OCI-LY1 (cell line): ENCODE data around the gene COBL.

Source experiments
- H2AFZ ChIP-seq: fragments of 200-600 bp; sonication (generic), shearing (Covaris generic); 2 replicates; pipeline ENCODE4 v1.6.0; 2014; ENCODE audit warnings: antibody characterized with exemption, mild to moderate bottlenecking, low read length
- H3F3A ChIP-seq: fragments of 200-600 bp; sonication (generic), shearing (Covaris generic); 2 replicates; pipeline ENCODE4 v1.6.0; 2014; ENCODE audit warnings: mild to moderate bottlenecking, antibody characterized with exemption, low read length, moderate library complexity; ENCODE audit not compliant: insufficient read depth
- H3K27ac ChIP-seq: fragments of 200-600 bp; sonication (generic); 2 replicates; pipeline ENCODE4 v1.5.1; 2014; ENCODE audit warnings: low read length, mixed run types, mild to moderate bottlenecking, low read depth; ENCODE audit not compliant: poor library complexity, severe bottlenecking
- H3K27me3 ChIP-seq: fragments of 200-600 bp; sonication (generic); 2 replicates; pipeline ENCODE4 v1.6.0; 2014; ENCODE audit warnings: antibody characterized with exemption, mild to moderate bottlenecking, low read length, moderate library complexity; ENCODE audit not compliant: insufficient read depth
- H3K36me3 ChIP-seq: fragments of 200-600 bp; sonication (generic); 2 replicates; pipeline ENCODE4 v1.6.1; 2014; ENCODE audit warnings: mild to moderate bottlenecking, antibody characterized with exemption, low read length, moderate library complexity, mixed read lengths; ENCODE audit not compliant: insufficient read depth
- H3K4me1 ChIP-seq: fragments of 200-600 bp; sonication (generic); 2 replicates; pipeline ENCODE4 v1.5.1; 2014; ENCODE audit warnings: mild to moderate bottlenecking, low read length, moderate library complexity; ENCODE audit not compliant: insufficient read depth, severe bottlenecking
- H3K4me2 ChIP-seq: fragments of 200-600 bp; sonication (generic), shearing (Covaris generic); 2 replicates; pipeline ENCODE4 v1.6.1; 2014; ENCODE audit warnings: low read length
- H3K4me3 ChIP-seq: fragments of 200-600 bp; sonication (generic); 2 replicates; pipeline ENCODE4 v1.5.1; 2014; ENCODE audit warnings: low read length, low read depth, mild to moderate bottlenecking, mixed read lengths; ENCODE audit not compliant: poor library complexity, severe bottlenecking
- H3K79me2 ChIP-seq: fragments of 200-600 bp; shearing (Covaris generic); 2 replicates; pipeline ENCODE4 v1.6.1; 2016; ENCODE audit warnings: mixed run types, low read length, mixed read lengths; ENCODE audit not compliant: insufficient read depth
- H3K9ac ChIP-seq: fragments of 200-600 bp; sonication (generic), shearing (Covaris generic); 2 replicates; pipeline ENCODE4 v1.6.1; 2014; ENCODE audit warnings: mild to moderate bottlenecking, low read length, mixed read lengths
- H3K9me2 ChIP-seq: fragments of 200-600 bp; sonication (generic), shearing (Covaris generic); 2 replicates; pipeline ENCODE4 v1.6.1; 2014; ENCODE audit warnings: low read depth, mild to moderate bottlenecking, low read length, mixed read lengths
- H3K9me3 ChIP-seq: fragments of 200-600 bp; shearing (Covaris generic); 2 replicates; pipeline ENCODE4 v1.6.1; 2014; ENCODE audit warnings: low read length, mixed read lengths
- H4K20me1 ChIP-seq: fragments of 200-600 bp; sonication (generic), shearing (Covaris generic); 2 replicates; pipeline ENCODE4 v1.6.0; 2016; ENCODE audit warnings: mild to moderate bottlenecking, low read length; ENCODE audit not compliant: insufficient read depth
- EZH2 ChIP-seq: fragments of 200-600 bp; sonication (generic), shearing (Covaris generic); IDR thresholded peaks from 2 replicates; pipeline ENCODE4 v1.8.0; 2017; ENCODE audit warnings: borderline replicate concordance, mixed run types, mild to moderate bottlenecking, antibody characterized with exemption, low read length, moderate library complexity, mixed read lengths
- TF ChIP-seq, protein P1 (sequence below): fragments of 200-600 bp; sonication (generic), shearing (Covaris generic); IDR thresholded peaks from 2 replicates; pipeline ENCODE4 v1.5.1; 2017; ENCODE audit warnings: mild to moderate bottlenecking, antibody characterized with exemption, low read length, moderate library complexity, mixed read lengths

Gene COBL

GRCh38 chr7:51121931-51122425 is 194.6 kb downstream of the COBL start:
- no peaks in the 10 kb centered on the region for H3K36me3 ChIP-seq
- peaks cover 9% of the 10 kb centered on the region; the same call in 1 of the 2 replicates for H3K27me3 ChIP-seq
- no peak overlapping the region for H3K4me3 ChIP-seq
- no peaks in the 10 kb centered on the region for H3F3A ChIP-seq
- H3K9ac ChIP-seq, result no peak overlapping the region
- H4K20me1 ChIP-seq, result no peaks in the 10 kb centered on the region
- no peak overlapping the region for H2AFZ ChIP-seq
- H3K4me1 ChIP-seq, result no peaks in the 10 kb centered on the region
- no peak overlapping the region for H3K4me2 ChIP-seq
- no peak for TF ChIP-seq EZH2
- TF ChIP-seq, protein P1, sequence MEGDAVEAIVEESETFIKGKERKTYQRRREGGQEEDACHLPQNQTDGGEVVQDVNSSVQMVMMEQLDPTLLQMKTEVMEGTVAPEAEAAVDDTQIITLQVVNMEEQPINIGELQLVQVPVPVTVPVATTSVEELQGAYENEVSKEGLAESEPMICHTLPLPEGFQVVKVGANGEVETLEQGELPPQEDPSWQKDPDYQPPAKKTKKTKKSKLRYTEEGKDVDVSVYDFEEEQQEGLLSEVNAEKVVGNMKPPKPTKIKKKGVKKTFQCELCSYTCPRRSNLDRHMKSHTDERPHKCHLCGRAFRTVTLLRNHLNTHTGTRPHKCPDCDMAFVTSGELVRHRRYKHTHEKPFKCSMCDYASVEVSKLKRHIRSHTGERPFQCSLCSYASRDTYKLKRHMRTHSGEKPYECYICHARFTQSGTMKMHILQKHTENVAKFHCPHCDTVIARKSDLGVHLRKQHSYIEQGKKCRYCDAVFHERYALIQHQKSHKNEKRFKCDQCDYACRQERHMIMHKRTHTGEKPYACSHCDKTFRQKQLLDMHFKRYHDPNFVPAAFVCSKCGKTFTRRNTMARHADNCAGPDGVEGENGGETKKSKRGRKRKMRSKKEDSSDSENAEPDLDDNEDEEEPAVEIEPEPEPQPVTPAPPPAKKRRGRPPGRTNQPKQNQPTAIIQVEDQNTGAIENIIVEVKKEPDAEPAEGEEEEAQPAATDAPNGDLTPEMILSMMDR, result no peak
- H3K9me2 ChIP-seq, result no peaks in the 10 kb centered on the region; the same call in 1 of the 2 replicates
- H3K79me2 ChIP-seq, result no peaks in the 10 kb centered on the region
- H3K27ac ChIP-seq, result no peak overlapping the region
- H3K9me3 ChIP-seq, result no peaks in the 10 kb centered on the region

- no peak for TF ChIP-seq EZH2
- TF ChIP-seq, protein P1, result no peak
- Histone ChIP-seq H3K27me3 (0 out of 2 replicates have a peak, but pooled peaks cover 4% of the 10 kb centered on the region), H4K20me1 (no peaks in the 10 kb centered on the region), H3K27ac (no peak overlapping the region), H3K4me2 (no peak overlapping the region), H3K9ac (no peak overlapping the region), H3K36me3 (no peaks in the 10 kb centered on the region), H3K79me2 (no peaks in the 10 kb centered on the region), H3F3A (no peaks in the 10 kb centered on the region), H3K4me3 (no peak overlapping the region), H2AFZ (no peak overlapping the region), H3K9me3 (no peaks in the 10 kb centered on the region), H3K4me1 (no peaks in the 10 kb centered on the region), H3K9me2 (no peaks in the 10 kb centered on the region; the same call in 1 of the 2 replicates)
These were observed 195.4 kb downstream of the COBL start for GRCh38 chr7:51121036-51121790.

DNA sequence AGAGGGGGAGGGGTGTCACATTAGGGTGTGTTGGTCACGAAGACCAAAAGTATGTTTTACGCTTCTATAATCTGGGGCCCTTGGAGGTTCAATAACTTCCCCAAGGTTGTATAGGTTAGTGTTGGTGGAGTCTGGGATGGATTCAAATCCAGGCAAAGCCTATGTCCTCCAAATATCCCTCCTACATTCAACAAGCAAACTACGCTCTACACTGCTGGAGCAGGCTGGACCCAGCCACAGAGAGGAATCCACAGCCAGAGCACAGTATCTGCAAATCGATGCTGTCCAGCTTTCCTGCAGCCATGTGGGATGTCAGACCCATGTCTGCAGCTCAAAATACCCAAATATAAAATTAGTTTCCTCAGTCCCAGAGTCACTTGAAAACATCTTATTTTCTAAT is 198.0 kb downstream of the COBL start:
- Histone ChIP-seq H3K9me3 (no peaks in the 10 kb centered on the region), H3K4me1 (no peaks in the 10 kb centered on the region), H3K27ac (no peak overlapping the region), H3K36me3 (no peaks in the 10 kb centered on the region), H3K9ac (no peak overlapping the region), H4K20me1 (no peaks in the 10 kb centered on the region), H3K27me3 (no peaks in the 10 kb centered on the region), H3K9me2 (no peaks in the 10 kb centered on the region; the same call in 1 of the 2 replicates), H3K4me2 (no peak overlapping the region), H3F3A (no peaks in the 10 kb centered on the region), H2AFZ (no peak overlapping the region), H3K79me2 (no peaks in the 10 kb centered on the region), H3K4me3 (no peak overlapping the region)
- TF ChIP-seq, protein P1, result no peak
- no peak for TF ChIP-seq EZH2
